ENCODE measurements around the gene SGSM1.
"Not testable (repeated sequence)": the region's sequence is repeated elsewhere in the genome, so short reads cannot be mapped to it uniquely, and the experiment has no call there.

Gene SGSM1

GRCh38 chr22:24905909-24906308 lies 99.9 kb downstream of the SGSM1 start:
- DNase-seq (ENCODE audit: low spot score): no peak

GRCh38 chr22:24907101-24907500 lies 101.1 kb downstream of the SGSM1 start:
- not testable (repeated sequence) for DNase-seq (ENCODE audit: low spot score)

GRCh38 chr22:24920029-24920428 lies 114.0 kb downstream of the SGSM1 start:
- DNase-seq (ENCODE audit: low spot score): no peak

GRCh38 chr22:24925586-24926427 lies 119.8 kb downstream of the SGSM1 start:
- peak; percentile 50 for DNase-seq (ENCODE audit: low spot score)

GRCh38 chr22:24926428-24926725 lies 120.4 kb downstream of the SGSM1 start:
- no peak for DNase-seq (ENCODE audit: low spot score)

- DNase-seq (ENCODE audit: low spot score): no peak
Observed at GRCh38 chr22:24926849-24927579, 121.0 kb downstream of the SGSM1 start.

GRCh38 chr22:24928322-24928721 lies 122.3 kb downstream of the SGSM1 start:
- DNase-seq (ENCODE audit: low spot score): no peak

GRCh38 chr22:24930678-24931077 lies 124.7 kb downstream of the SGSM1 start:
- no peak for DNase-seq (ENCODE audit: low spot score)

GRCh38 chr22:24935771-24936483 lies 129.9 kb downstream of the SGSM1 start:
- DNase-seq (ENCODE audit: low spot score): no peak

GRCh38 chr22:24937114-24937513 lies 131.1 kb downstream of the SGSM1 start:
- peak; percentile 70 for DNase-seq (ENCODE audit: low spot score)

- peak; percentile 80 for DNase-seq (ENCODE audit: low spot score)
Observed at GRCh38 chr22:24938741-24939341, 132.8 kb downstream of the SGSM1 start.

GRCh38 chr22:24942301-24942700 lies 136.3 kb downstream of the SGSM1 start:
- no peak for DNase-seq (ENCODE audit: low spot score)

- no peak for DNase-seq (ENCODE audit: low spot score)
Observed at GRCh38 chr22:24944217-24944937, 138.4 kb downstream of the SGSM1 start.

- no peak for DNase-seq (ENCODE audit: low spot score)
Observed at GRCh38 chr22:24945430-24945829, 139.4 kb downstream of the SGSM1 start.

- DNase-seq (ENCODE audit: low spot score): no peak
Observed at GRCh38 chr22:24947383-24947782, 141.4 kb downstream of the SGSM1 start.

- no peak for DNase-seq (ENCODE audit: low spot score)
Observed at GRCh38 chr22:24947881-24948280, 141.9 kb downstream of the SGSM1 start.

- DNase-seq (ENCODE audit: low spot score): no peak
Observed at GRCh38 chr22:24948356-24949202, 142.6 kb downstream of the SGSM1 start.

- DNase-seq (ENCODE audit: low spot score): peak; percentile 75
Observed at GRCh38 chr22:24950272-24950902, 144.4 kb downstream of the SGSM1 start.

- DNase-seq (ENCODE audit: low spot score): peak; percentile 98
Observed at GRCh38 chr22:24951942-24952836, 146.2 kb downstream of the SGSM1 start, which contains the start of gene KIAA1671. KIAA1671 (plus strand) TSS chr22:24952716; CDS start chr22:25028000, 75,284 bp downstream.
